BJ (cell line): Measurements from ENCODE around the gene USH2A. TPM values are rescaled to one million over a fixed set of nuclear protein-coding genes. Genes with fewer than 3 reads are reported as not detected.

Experiments
- CTCF ChIA-PET: fragments of 350-600 bp; formaldehyde crosslinking; extraction: SDS; loops from one replicate; lab custom pipeline; 2021; ENCODE audit warnings: antibody characterized with exemption, inconsistent platforms; lab: Yijun Ruan, JAX
- POLR2A ChIA-PET: fragments of 300-600 bp; sonication (Branson Sonifier 250); formaldehyde crosslinking; extraction: SDS; loops from one replicate; lab custom pipeline; 2021; ENCODE audit warnings: antibody characterized with exemption; lab: Charles Lee
- DNase-seq: peaks from one replicate; pipeline ENCODE4 v3.0.0-alpha.2; 2011; ENCODE audit warnings: low read depth
- H3K27me3 ChIP-seq: 2 replicates; pipeline ENCODE4 v1.6.0; 2011; ENCODE audit warnings: low read length; ENCODE audit not compliant: control insufficient read depth, insufficient read depth
- H3K36me3 ChIP-seq: 2 replicates; pipeline ENCODE4 v1.5.1; 2011; ENCODE audit warnings: low read length; ENCODE audit not compliant: control insufficient read depth, insufficient read depth
- H3K4me3 ChIP-seq: 2 replicates; pipeline ENCODE4 v1.5.1; 2011; ENCODE audit warnings: low read depth, mild to moderate bottlenecking, control low read depth, low read length
- polyA minus RNA-seq: library from RNA; depleted of rRNA, polyadenylated mRNA; stranded (reverse); fragments of >200 nt; gene quantifications from 2 replicates; pipeline ENCODE4 v1.2.3, GENCODE V29; 2011; rRNA and poly(A)+ RNA removed
- polyA plus RNA-seq: library from polyadenylated mRNA; depleted of rRNA; stranded (reverse); fragments of >200 nt; gene quantifications from 2 replicates; pipeline ENCODE4 v1.2.3, GENCODE V29; 2011; rRNA removed
- TF ChIP-seq, protein P1 (sequence below): IDR thresholded peaks from 2 replicates; pipeline ENCODE4 v1.5.1; 2011; ENCODE audit warnings: low read depth, mild to moderate bottlenecking, control low read depth, inconsistent platforms, low read length, moderate library complexity; ENCODE audit not compliant: insufficient read depth

The USH2A gene
- under 0.01 TPM in 1 of 2 replicates, not detected in the other for polyA plus RNA-seq
- polyA minus RNA-seq: under 0.01 TPM in 1 of 2 replicates, not detected in the other

- CTCF ChIA-PET: no interaction called here
- no peak for DNase-seq
Observed at GRCh38 chr1:216422821-216423520, at the start of gene USH2A. USH2A (minus strand) TSS chr1:216423448; CDS start chr1:216422336, 1,112 bp downstream.

GRCh38 chr1:216466162-216466801 is 43.0 kb upstream of the USH2A start:
- no peaks in the 10 kb centered on the region for H3K36me3 ChIP-seq
- no peak overlapping the region for H3K4me3 ChIP-seq
- CTCF ChIA-PET: no interaction called here
- H3K27me3 ChIP-seq: no peaks in the 10 kb centered on the region
- TF ChIP-seq, protein P1, sequence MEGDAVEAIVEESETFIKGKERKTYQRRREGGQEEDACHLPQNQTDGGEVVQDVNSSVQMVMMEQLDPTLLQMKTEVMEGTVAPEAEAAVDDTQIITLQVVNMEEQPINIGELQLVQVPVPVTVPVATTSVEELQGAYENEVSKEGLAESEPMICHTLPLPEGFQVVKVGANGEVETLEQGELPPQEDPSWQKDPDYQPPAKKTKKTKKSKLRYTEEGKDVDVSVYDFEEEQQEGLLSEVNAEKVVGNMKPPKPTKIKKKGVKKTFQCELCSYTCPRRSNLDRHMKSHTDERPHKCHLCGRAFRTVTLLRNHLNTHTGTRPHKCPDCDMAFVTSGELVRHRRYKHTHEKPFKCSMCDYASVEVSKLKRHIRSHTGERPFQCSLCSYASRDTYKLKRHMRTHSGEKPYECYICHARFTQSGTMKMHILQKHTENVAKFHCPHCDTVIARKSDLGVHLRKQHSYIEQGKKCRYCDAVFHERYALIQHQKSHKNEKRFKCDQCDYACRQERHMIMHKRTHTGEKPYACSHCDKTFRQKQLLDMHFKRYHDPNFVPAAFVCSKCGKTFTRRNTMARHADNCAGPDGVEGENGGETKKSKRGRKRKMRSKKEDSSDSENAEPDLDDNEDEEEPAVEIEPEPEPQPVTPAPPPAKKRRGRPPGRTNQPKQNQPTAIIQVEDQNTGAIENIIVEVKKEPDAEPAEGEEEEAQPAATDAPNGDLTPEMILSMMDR: no peak
- no peak for DNase-seq
- POLR2A ChIA-PET: no interaction called here

More at GRCh38 chr1:216422821-216423520, at the start of gene USH2A:
- H3K4me3 ChIP-seq: no peak within 1 kb of the TSS
- TF ChIP-seq, protein P1: no peak
- no peaks in the 10 kb centered on the region for H3K27me3 ChIP-seq
- H3K36me3 ChIP-seq: no peaks in the 10 kb centered on the region
- POLR2A ChIA-PET: no interaction called here

DNA sequence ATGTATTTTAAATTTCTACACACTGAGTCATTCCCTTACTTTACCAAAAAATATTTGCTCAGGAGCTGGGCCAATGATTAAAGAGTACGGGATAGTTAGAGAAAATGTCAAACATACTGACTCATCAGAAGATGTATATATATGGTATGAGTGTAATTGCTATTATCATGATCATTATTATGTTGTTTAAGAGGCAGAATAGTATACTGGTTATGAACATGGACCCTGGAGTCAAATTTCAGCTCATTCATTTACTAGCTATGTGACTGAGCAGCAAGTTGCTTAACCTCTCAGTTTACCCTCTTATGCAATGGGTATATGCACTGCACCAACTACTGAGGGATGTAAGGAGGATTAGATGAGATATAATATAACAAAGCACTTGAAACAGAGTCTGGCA is 41.2 kb upstream of the USH2A start:
- Histone ChIP-seq H3K4me3 (no peak overlapping the region), H3K27me3 (no peaks in the 10 kb centered on the region), H3K36me3 (no peaks in the 10 kb centered on the region)
- ChIA-PET POLR2A (interaction anchor here (0.5 to 0.6 kb wide), 2 partner anchors 630 to 1838 kb away, joined by 3 to 16 read pairs; no protein-coding TSS in a partner anchor), CTCF (no interaction called here)
- DNase-seq: peak; percentile 88
- TF ChIP-seq, protein P1: no peak

- no peaks in the 10 kb centered on the region for H3K36me3 ChIP-seq
- H3K4me3 ChIP-seq: no peak overlapping the region
- POLR2A ChIA-PET: no interaction called here
- CTCF ChIA-PET: no interaction called here
- H3K27me3 ChIP-seq: no peaks in the 10 kb centered on the region
- TF ChIP-seq, protein P1: no peak
- no peak for DNase-seq
Observed at GRCh38 chr1:216462066-216462775, 39.0 kb upstream of the USH2A start.

DNA sequence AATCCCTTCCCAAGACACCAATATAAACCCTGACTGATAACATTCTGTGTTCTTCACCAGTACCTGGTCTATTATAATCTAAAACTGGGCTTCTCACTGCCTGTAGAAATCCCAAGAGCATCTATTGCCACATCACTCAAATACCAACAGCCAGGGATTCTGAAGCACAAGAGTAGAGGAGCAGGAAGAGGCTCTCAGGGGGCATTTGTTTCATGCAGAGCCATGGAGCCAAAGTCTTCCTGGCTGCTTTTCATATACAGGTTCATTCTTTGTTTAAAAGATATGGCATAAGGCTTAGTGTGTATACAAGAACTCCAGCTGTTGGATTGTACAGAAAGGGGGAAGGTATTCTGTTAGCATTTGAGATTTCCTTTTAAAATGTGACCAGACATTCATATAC is 38.2 kb upstream of the USH2A start:
- ChIA-PET POLR2A (no interaction called here), CTCF (no interaction called here)

More for the DNA sequence above, 38.2 kb upstream of the USH2A start:
- DNase-seq: no peak
- TF ChIP-seq, protein P1: no peak
- no peaks in the 10 kb centered on the region for H3K27me3 ChIP-seq
- no peaks in the 10 kb centered on the region for H3K36me3 ChIP-seq
- H3K4me3 ChIP-seq: no peak overlapping the region
